Aorta (tissue), 5 donors: ENCODE results near the gene CLIC5. TPM values are rescaled to one million over a fixed set of nuclear protein-coding genes. Genes with fewer than 3 reads are reported as not detected.

Experiments
- ATAC-seq: fragments of 200-7000 bp; cut with Tn5 transposase; one replicate; pipeline ENCODE4 v1.9.1; 2022; ENCODE audit warnings: moderate library complexity; ENCODE audit not compliant: low FRiP score
- DNase-seq, 2 donors: peaks; one replicate each; pipeline ENCODE4 v3.0.0-alpha.2; 2020
- H3K27ac ChIP-seq, 2 donors: one replicate each; pipeline ENCODE4 v1.5.1; 2013; ENCODE audit warnings: low read length in 2 of 2, mild to moderate bottlenecking in 2 of 2, moderate library complexity in 2 of 2, control low read depth in 1 of 2, inconsistent platforms in 1 of 2, low read depth in 1 of 2
- H3K27me3 ChIP-seq, 2 donors: one replicate each; pipeline ENCODE4 v1.6.1; 2013; ENCODE audit warnings: control low read depth in 1 of 2, low read length in 1 of 2, mild to moderate bottlenecking in 1 of 2, moderate library complexity in 1 of 2; ENCODE audit not compliant: insufficient read depth in 2 of 2, control insufficient read depth in 1 of 2
- H3K36me3 ChIP-seq, 2 donors: one replicate each; pipeline ENCODE4 v1.6.1; 2013; ENCODE audit warnings: control low read depth in 1 of 2, low read length in 1 of 2, mild to moderate bottlenecking in 1 of 2; ENCODE audit not compliant: insufficient read depth in 2 of 2, control insufficient read depth in 1 of 2
- H3K4me1 ChIP-seq, 2 donors: one replicate each; pipeline ENCODE4 v1.6.1; 2013; ENCODE audit warnings: low read length in 2 of 2, control low read depth in 1 of 2, mild to moderate bottlenecking in 1 of 2, moderate library complexity in 1 of 2; ENCODE audit not compliant: insufficient read depth in 2 of 2, control insufficient read depth in 1 of 2
- H3K4me3 ChIP-seq, 2 donors: one replicate each; pipeline ENCODE4 v1.5.1; 2013; ENCODE audit warnings: low read length in 2 of 2, control low read depth in 1 of 2, mild to moderate bottlenecking in 1 of 2
- H3K9me3 ChIP-seq: one replicate; pipeline ENCODE4 v1.6.1; 2013; ENCODE audit warnings: mild to moderate bottlenecking, low read length; ENCODE audit not compliant: control insufficient read depth
- WGBS, 2 donors: extraction: QIAGEN DNeasy Blood & Tissue Kit; methylation state at CpG; one replicate each; pipeline ENCODE4 v1.1.7; 2013; 5-methylcytosine and 5-hydroxymethylcytosine counted together
- intact Hi-C, 2 donors: fragments of 100-400 bp; cut with DNase I; formaldehyde crosslinking; loops; one replicate each; pipeline versions ENCODE4 v1.14.2 to v1.15.0; 2022
- polyA plus RNA-seq, 2 donors: library from polyadenylated mRNA; stranded (reverse); fragments of 200-250 nt; gene quantifications; one replicate each; pipeline ENCODE4 v1.2.3, GENCODE V29; 2013
- total RNA-seq, 2 donors: library from RNA; stranded (reverse); fragmentation: NEBNext Ultra II Directional; extraction: Animal tissue kit (Norgen Biotek cat#: 25700); gene quantifications; one replicate each; pipeline ENCODE4 v1.2.1, GENCODE V29; 2021
- donor health status: healthy with polysubstance abuse.
- donor health status: Bipolar disorder and iron deficiency.
- donor health status: DM: no; HTN: no; CAD: no.
- donor health status: DM: no; HTN: no; CAD: no.
- donor health status: DM: yes; HTN: yes; CAD: no.

CLIC5 gene
- total and polyA plus RNA-seq, 4 donors, result 0.10 to 9.2 (median 4.7) TPM

DNA sequence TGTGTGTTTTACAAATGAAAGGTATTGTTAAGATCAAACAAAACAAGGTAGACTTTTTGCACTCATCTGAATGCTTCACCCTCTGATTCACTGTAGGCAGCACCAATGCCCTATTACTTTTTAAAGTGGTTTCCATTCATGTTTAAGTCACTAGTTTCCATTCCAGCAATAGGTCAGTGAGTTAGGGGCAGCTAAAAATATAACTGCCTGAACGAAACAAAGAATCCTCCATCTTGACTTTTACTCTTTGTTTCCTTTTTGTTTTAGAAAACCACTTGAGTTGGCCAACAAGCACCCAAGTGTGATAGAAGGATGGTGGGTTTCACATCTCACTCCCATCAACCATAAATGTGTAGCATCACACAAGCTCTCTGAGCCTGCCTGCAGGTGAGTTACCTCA lies 25.5 kb downstream of the CLIC5 start:
- H3K9me3 ChIP-seq, result no peaks in the 10 kb centered on the region
- DNase-seq, result no peak
- no peaks in the 10 kb centered on the region for H3K36me3 ChIP-seq
- WGBS, 2 donors, result 47 to 49% methylated on average over 1 of the region's 1 CpG
- intact Hi-C loops, result no loop called here
- no peaks in the 10 kb centered on the region for H3K4me1 ChIP-seq
- H3K27me3 ChIP-seq, result no peaks in the 10 kb centered on the region
- ATAC-seq, result no peak
- no peak overlapping the region for H3K4me3 ChIP-seq
- H3K27ac ChIP-seq, result no peak overlapping the region

DNA sequence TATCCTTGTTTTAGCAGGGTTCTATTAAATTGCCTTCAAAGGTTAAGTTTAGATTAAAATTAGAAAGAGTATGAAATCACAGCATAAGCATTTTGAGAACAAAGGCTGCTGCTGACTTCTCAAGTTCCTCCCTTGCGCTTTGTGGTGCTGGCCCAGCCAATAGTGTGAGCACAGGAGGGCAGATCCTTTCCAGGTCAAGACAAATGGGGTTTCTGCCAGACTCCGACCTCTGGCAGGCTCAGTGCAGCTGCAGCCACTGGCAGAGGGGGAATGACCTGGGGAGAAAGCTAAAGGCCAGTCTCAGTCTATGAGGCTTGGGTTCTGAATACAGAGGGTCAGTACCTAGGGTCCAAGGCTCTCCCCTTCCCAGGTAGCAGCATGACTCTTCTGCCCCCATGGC lies 27.0 kb downstream of the CLIC5 start:
- Histone ChIP-seq H3K4me3 (no peak overlapping the region), H3K27ac (no peak overlapping the region), H3K36me3 (no peaks in the 10 kb centered on the region), H3K9me3 (no peaks in the 10 kb centered on the region), H3K4me1 (no peaks in the 10 kb centered on the region), H3K27me3 (no peaks in the 10 kb centered on the region)
- DNase-seq (no peak), ATAC-seq (no peak)
- intact Hi-C loops, result no loop called here
- WGBS, 2 donors, result 53 to 55% methylated on average over 2 of the region's 2 CpGs

DNA sequence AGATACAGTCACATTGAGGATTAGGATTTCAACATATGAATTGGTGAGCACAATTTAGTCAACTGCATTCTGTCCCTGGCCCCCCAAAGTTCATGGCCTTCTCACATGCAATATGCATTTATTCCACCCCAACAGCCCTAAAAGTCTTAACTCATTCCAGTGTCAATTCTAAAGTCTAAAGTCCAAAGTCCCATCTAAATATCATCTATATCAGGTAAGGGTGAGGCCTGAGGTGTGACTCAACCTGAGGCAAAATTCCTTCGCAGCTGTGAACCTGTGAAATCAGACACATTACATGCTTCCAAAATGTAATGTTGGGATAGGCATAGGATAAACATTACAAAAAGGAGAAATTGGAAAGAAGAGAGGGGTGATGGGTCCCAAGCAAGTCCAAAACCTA lies 27.8 kb downstream of the CLIC5 start:
- intact Hi-C loops, result no loop called here
- Histone ChIP-seq H3K9me3 (no peaks in the 10 kb centered on the region), H3K27me3 (no peaks in the 10 kb centered on the region), H3K36me3 (no peaks in the 10 kb centered on the region), H3K4me3 (no peak overlapping the region), H3K4me1 (no peaks in the 10 kb centered on the region), H3K27ac (no peak overlapping the region)
- DNase-seq (no peak), ATAC-seq (no peak)
- WGBS, 2 donors, result 90 to 96% methylated on average over 1 of the region's 1 CpG

DNA sequence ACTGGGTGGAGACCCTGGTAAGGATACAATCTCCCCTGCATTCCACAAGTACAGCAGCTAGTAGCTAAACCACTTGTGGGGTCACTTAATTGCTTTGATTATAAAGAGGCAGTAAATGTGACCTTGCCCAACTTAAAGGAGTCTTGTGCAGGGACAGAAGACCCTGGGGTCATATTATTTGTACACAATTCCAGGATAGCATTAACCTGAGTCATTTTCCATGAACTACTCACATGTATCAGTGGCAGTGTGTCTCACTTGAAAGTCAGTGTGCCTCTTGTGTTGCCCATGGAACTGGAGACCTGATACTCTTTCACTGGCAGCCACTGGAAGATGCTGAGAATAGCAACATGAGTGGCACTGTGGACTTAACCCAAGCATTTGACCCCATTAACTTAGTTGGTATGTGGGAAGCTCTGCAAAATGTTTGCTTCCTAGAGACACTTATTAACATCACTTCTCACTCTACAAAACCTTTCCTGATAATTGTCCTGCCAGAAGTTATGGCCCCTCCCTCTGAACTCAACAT lies 28.9 kb downstream of the CLIC5 start:
- H3K4me1 ChIP-seq, result no peaks in the 10 kb centered on the region
- intact Hi-C loops, result no loop called here
- H3K36me3 ChIP-seq, result no peaks in the 10 kb centered on the region
- DNase-seq, result no peak
- ATAC-seq, result no peak
- no peak overlapping the region for H3K4me3 ChIP-seq
- no peak overlapping the region for H3K27ac ChIP-seq
- H3K27me3 ChIP-seq, result no peaks in the 10 kb centered on the region
- no peaks in the 10 kb centered on the region for H3K9me3 ChIP-seq

DNA sequence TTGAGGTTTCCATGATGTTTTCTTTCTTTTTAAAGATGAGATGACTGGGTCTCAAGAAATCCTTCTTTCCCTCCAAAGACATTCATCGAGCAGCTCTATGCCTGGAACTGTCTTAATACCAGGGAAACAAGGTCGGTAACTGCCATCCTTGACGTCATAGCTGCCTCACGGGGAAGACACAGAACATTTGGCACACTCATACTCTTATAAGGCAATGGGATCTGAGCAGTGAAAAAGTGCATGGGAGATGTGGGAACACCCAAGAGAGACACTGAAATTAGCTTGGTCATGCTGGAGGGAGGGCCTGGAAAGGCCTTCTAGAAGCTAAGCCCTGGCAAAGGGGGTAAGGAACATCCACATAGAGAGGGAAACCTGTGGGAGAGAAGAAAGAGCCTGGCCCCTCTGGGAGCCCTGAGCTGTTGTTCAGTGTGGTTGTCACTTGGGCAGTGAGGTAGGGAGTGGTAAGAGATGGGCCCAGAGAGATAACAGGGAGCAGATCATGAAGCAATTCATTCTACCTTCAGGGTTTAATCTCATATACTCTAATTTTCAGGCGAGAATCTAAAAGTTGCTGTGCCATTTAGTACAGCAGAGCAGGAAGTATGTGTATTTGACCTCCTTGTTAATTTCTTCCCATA lies 30.8 kb downstream of the CLIC5 start:
- DNase-seq (no peak), ATAC-seq (no peak)
- H3K4me1 ChIP-seq, result no peaks in the 10 kb centered on the region
- no peaks in the 10 kb centered on the region for H3K9me3 ChIP-seq
- intact Hi-C loops, result no loop called here
- 87 to 92% methylated on average over 5 of the region's 5 CpGs for WGBS, 2 donors
- H3K27ac ChIP-seq, result no peak overlapping the region
- H3K4me3 ChIP-seq, result no peak overlapping the region
- no peaks in the 10 kb centered on the region for H3K27me3 ChIP-seq
- H3K36me3 ChIP-seq, result no peaks in the 10 kb centered on the region

DNA sequence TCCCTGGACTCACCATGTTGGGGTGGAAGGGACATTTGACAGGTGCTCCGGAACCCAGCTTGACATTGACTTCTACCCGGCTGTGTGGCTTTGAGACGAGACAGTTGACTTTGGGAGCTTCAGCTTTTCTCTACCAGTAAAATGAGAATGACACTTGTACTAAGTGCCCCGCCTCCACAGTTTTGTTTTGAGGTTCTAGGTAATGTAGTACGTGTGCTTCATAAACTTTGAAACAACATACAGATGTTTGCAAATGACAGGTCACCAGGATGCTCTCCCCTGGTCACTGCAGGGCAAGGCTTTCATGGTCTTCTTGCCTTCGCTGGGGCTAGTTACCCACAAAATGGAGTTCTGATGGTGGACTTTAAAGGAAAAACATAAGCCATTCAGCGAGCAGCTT lies 31.3 kb downstream of the CLIC5 start:
- Histone ChIP-seq H3K27ac (no peak overlapping the region), H3K9me3 (no peaks in the 10 kb centered on the region), H3K4me3 (no peak overlapping the region), H3K36me3 (no peaks in the 10 kb centered on the region), H3K4me1 (no peaks in the 10 kb centered on the region), H3K27me3 (no peaks in the 10 kb centered on the region)
- intact Hi-C loops, result no loop called here
- ATAC-seq, result no peak
- 92 to 93% methylated on average over 7 of the region's 7 CpGs for WGBS, 2 donors
- DNase-seq, result no peak

DNA sequence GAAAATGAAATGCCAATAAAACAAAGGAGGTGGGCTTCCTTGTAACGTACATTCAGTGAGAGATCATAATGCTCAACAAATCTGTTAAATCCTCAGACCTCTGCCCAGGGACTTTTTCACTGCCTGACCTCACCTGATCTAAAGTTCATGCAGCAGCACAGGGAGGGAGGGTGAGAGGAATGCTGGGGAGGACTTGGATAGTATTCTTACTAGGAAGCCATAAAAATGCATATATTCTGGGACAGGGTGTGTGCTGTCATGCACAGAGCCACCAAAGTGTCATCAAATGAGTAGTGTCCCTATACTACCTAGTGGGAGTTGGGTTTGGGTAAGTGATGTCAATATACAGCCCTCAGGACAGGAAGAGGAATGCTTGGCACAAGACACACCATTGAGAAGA lies 32.6 kb downstream of the CLIC5 start:
- H3K27me3 ChIP-seq, result no peaks in the 10 kb centered on the region
- H3K4me3 ChIP-seq, result no peak overlapping the region
- H3K36me3 ChIP-seq, result no peaks in the 10 kb centered on the region
- no peak overlapping the region for H3K27ac ChIP-seq
- intact Hi-C loops, result no loop called here
- 79 to 82% methylated on average over 1 of the region's 1 CpG for WGBS, 2 donors
- H3K9me3 ChIP-seq, result no peaks in the 10 kb centered on the region
- DNase-seq (no peak), ATAC-seq (no peak)
- H3K4me1 ChIP-seq, result no peaks in the 10 kb centered on the region

DNA sequence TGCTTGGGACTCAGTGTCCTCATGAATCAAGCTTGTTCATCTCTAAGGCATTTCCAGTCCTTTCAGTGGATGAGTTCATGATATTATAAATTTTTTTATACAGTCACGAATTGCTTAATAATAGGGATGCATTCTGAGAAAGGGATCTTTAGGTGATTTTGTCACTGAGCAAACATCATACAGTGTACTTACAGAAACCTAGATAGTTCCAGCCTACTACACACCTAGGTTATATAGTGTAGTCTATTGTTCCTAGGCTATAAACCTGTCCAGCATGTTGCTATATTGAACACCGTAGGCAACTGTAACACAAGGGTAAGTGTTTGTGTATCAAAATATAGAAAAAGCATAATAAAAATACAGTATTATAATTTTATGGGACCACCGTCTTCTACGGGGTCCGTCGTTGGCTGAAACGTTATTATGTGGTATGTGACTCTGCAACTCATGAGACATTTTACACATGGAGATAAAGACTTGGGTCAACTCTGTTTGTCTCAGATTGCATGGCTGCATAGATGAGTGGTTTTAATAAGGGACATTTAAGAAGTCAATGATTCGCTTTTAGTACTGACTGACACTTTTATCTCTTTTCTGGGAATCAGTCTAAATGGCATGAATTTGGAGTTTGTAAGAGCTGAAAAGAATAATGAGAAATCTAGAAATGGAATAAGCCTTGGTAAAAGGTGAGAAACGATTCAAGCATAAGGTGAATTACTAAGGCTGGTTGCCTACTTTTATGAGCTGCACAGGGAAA lies 33.2 kb downstream of the CLIC5 start:
- WGBS, 2 donors, result 89 to 91% methylated on average over 9 of the region's 9 CpGs
- ATAC-seq (no peak), DNase-seq (no peak)
- Histone ChIP-seq H3K9me3 (no peaks in the 10 kb centered on the region), H3K4me3 (no peak overlapping the region), H3K4me1 (no peaks in the 10 kb centered on the region), H3K27me3 (peaks cover 0 to 3% of the 10 kb centered on the region in 2 donors), H3K36me3 (no peaks in the 10 kb centered on the region), H3K27ac (no peak overlapping the region)
- intact Hi-C loops, result no loop called here

DNA sequence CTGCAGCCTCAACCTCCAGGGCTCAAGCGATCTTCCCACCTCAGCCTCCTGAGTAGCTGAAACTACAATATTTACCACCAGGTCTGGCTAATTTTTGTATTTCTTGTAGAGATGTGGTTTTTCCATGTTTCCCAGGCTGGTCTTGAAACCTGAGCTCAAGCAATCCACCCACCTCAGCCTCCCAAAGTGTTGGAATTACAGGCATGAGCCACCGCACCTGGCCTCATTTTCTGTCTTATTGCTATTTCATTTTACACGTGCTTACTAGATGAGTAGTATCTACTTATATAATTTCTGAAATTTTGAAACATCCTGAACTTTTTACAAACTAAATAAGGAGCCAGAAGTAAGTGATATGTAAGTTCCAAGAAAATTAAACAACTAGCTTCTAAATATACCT lies 34.6 kb downstream of the CLIC5 start:
- Histone ChIP-seq H3K36me3 (no peaks in the 10 kb centered on the region), H3K4me1 (no peaks in the 10 kb centered on the region), H3K27me3 (peaks cover 0 to 3% of the 10 kb centered on the region in 2 donors), H3K9me3 (no peaks in the 10 kb centered on the region), H3K4me3 (no peak overlapping the region), H3K27ac (no peak overlapping the region)
- 63 to 69% methylated on average over 3 of the region's 3 CpGs for WGBS, 2 donors
- intact Hi-C loops, result no loop called here
- no peak for ATAC-seq
- DNase-seq, result no peak
